ENCODE data around the gene ADAMTS12.

DNA sequence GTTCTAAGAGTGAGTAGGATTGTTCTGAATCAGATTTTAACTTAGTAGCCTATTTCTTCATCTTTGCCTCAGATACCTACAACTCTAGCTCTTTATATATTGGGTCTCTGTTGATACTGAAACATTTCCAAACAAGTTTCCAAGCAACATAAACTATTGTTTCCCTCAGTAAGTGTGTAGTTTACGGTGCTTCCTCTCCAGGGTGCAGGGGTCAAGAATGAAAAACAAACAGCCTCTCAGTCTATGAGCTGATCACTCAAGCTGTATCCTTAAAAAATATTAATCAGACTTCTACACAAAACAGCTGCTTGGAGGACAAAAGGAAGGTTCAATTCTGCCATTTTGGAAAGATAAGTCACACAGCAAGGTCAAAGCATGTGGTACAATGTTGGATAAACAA is 75.0 kb downstream of the ADAMTS12 start:
- TF ChIP-seq, protein P1, sequence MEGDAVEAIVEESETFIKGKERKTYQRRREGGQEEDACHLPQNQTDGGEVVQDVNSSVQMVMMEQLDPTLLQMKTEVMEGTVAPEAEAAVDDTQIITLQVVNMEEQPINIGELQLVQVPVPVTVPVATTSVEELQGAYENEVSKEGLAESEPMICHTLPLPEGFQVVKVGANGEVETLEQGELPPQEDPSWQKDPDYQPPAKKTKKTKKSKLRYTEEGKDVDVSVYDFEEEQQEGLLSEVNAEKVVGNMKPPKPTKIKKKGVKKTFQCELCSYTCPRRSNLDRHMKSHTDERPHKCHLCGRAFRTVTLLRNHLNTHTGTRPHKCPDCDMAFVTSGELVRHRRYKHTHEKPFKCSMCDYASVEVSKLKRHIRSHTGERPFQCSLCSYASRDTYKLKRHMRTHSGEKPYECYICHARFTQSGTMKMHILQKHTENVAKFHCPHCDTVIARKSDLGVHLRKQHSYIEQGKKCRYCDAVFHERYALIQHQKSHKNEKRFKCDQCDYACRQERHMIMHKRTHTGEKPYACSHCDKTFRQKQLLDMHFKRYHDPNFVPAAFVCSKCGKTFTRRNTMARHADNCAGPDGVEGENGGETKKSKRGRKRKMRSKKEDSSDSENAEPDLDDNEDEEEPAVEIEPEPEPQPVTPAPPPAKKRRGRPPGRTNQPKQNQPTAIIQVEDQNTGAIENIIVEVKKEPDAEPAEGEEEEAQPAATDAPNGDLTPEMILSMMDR (IDR thresholded peaks at IDR 0.05), result no peak
- TF ChIP-seq POLR2A (IDR thresholded peaks at IDR 0.05), result no peak

Data from body of pancreas (tissue), 4 donors.